ENCODE data around the gene SHISA7. TPM values are rescaled to one million over a fixed set of nuclear protein-coding genes. Genes with fewer than 3 reads are reported as not detected.

SHISA7 gene
- total and polyA plus RNA-seq, 4 donors: 1.6 TPM; not detected in 3

- no peaks in the 10 kb centered on the region for H3K9me3 ChIP-seq (ENCODE audit: control insufficient read depth in 4 of 4, low read length in 3 of 4)
- peak overlapping the region; percentile 67 to 78 (median 73) for H3K4me3 ChIP-seq (ENCODE audit: low read depth in 1 of 3, low read length in 3 of 3)
- H3K4me1 ChIP-seq (ENCODE audit: control insufficient read depth in 4 of 4, insufficient read depth in 4 of 4, low read length in 3 of 4): peaks cover 0 to 4% (median 2%) of the 10 kb centered on the region in 4 donors
- TF ChIP-seq, protein P1, sequence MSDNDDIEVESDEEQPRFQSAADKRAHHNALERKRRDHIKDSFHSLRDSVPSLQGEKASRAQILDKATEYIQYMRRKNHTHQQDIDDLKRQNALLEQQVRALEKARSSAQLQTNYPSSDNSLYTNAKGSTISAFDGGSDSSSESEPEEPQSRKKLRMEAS (IDR thresholded peaks at IDR 0.05): no peak
- TF ChIP-seq CTCF (IDR thresholded peaks at IDR 0.05; ENCODE audit: low read depth, low read length, missing input control) (no peak), ZBTB33 (IDR thresholded peaks at IDR 0.05) (no peak), YY1 (IDR thresholded peaks at IDR 0.05) (no peak), NR2F2 (IDR thresholded peaks at IDR 0.05) (no peak), FOXA2 (IDR thresholded peaks at IDR 0.05) (no peak), GABPA (IDR thresholded peaks at IDR 0.05 in 1 of 2, conservative IDR thresholded peaks at IDR 0.05 in 1 of 2) (no peak), RAD21 (IDR thresholded peaks at IDR 0.05) (no peak), RXRA (IDR thresholded peaks at IDR 0.05) (no peak), EGR1 (IDR thresholded peaks at IDR 0.05; ENCODE audit: low read depth in 2 of 2) (no peak), JUND (IDR thresholded peaks at IDR 0.05) (no peak), FOXA1 (IDR thresholded peaks at IDR 0.05) (no peak), HNF4G (IDR thresholded peaks at IDR 0.05) (no peak), HNF4A (conservative IDR thresholded peaks at IDR 0.05) (no peak), SP1 (IDR thresholded peaks at IDR 0.05) (no peak), TAF1 (conservative IDR thresholded peaks at IDR 0.05) (no peak), ATF3 (IDR thresholded peaks at IDR 0.05) (no peak)
- TF ChIP-seq, protein P2, sequence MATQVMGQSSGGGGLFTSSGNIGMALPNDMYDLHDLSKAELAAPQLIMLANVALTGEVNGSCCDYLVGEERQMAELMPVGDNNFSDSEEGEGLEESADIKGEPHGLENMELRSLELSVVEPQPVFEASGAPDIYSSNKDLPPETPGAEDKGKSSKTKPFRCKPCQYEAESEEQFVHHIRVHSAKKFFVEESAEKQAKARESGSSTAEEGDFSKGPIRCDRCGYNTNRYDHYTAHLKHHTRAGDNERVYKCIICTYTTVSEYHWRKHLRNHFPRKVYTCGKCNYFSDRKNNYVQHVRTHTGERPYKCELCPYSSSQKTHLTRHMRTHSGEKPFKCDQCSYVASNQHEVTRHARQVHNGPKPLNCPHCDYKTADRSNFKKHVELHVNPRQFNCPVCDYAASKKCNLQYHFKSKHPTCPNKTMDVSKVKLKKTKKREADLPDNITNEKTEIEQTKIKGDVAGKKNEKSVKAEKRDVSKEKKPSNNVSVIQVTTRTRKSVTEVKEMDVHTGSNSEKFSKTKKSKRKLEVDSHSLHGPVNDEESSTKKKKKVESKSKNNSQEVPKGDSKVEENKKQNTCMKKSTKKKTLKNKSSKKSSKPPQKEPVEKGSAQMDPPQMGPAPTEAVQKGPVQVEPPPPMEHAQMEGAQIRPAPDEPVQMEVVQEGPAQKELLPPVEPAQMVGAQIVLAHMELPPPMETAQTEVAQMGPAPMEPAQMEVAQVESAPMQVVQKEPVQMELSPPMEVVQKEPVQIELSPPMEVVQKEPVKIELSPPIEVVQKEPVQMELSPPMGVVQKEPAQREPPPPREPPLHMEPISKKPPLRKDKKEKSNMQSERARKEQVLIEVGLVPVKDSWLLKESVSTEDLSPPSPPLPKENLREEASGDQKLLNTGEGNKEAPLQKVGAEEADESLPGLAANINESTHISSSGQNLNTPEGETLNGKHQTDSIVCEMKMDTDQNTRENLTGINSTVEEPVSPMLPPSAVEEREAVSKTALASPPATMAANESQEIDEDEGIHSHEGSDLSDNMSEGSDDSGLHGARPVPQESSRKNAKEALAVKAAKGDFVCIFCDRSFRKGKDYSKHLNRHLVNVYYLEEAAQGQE (IDR thresholded peaks at IDR 0.05): no peak
- peak overlapping the region; percentile 91 to 96 for H3K27ac ChIP-seq (ENCODE audit: low read depth in 1 of 2, low read length in 2 of 2)
- H3K36me3 ChIP-seq (ENCODE audit: control insufficient read depth in 4 of 4, insufficient read depth in 3 of 4, low read depth in 1 of 4, low read length in 3 of 4): peaks cover 0 to 13% (median 5%) of the 10 kb centered on the region in 4 donors
- peak; percentile 58 for DNase-seq (ENCODE audit: low spot score)
- H3K9ac ChIP-seq (ENCODE audit: low read depth in 1 of 2, low read length in 2 of 2): peak overlapping the region; percentile 43 to 68
- 23% methylated on average over 35 of the region's 35 CpGs for WGBS
- H3K27me3 ChIP-seq (ENCODE audit: control insufficient read depth in 4 of 4, insufficient read depth in 4 of 4, low read length in 3 of 4): no peaks in the 10 kb centered on the region
Measured at GRCh38 chr19:55406826-55407549, 36.1 kb downstream of the SHISA7 start.
